Activated CD4-positive, alpha-beta T cell treated with anti-CD3 and anti-CD28 coated beads, Interleukin-2, Interleukin-4, amounts not matched to agents 100 ng/mL and 50 ng/mL, durations not matched to agents 16 hours and 8 hours (primary cell): ENCODE results near the gene CHRNA3.

ENCODE experiments used
- DNase-seq: peaks from one replicate; pipeline ENCODE4 v3.0.0-alpha.2; 2020; ENCODE audit warnings: low spot score

CHRNA3 gene

GRCh38 chr15:78620527-78621421, at the start of gene CHRNA3:
Gene CHRNA3 (minus strand): TSS chr15:78620996. CDS start chr15:78620794, 202 bp downstream.
- DNase-seq, result no peak

DNA sequence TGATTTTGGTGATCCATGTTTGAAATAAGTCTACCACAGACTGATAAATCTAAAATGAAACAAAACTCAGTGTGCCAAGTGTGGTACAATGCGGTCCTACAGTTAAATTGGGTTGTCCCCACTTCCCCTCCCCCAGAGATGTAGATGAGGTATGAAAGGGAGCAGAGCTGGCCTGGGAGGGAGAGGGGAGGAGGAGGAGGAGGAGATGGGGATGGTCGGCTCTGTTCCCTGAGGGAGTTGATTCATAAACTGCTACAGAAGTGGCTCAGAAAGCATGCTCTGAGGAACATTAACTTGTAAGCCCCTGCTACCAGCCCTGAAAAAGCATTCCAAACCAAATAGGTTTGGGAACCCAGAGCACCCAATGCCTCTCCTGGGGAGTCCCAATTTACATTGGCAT, 48.2 kb upstream of the CHRNA3 start:
- DNase-seq, result no peak

GRCh38 chr15:78667578-78668236, 46.9 kb upstream of the CHRNA3 start:
- DNase-seq, result no peak

- DNase-seq, result no peak
Measured at GRCh38 chr15:78666010-78666409, 45.2 kb upstream of the CHRNA3 start.

DNA sequence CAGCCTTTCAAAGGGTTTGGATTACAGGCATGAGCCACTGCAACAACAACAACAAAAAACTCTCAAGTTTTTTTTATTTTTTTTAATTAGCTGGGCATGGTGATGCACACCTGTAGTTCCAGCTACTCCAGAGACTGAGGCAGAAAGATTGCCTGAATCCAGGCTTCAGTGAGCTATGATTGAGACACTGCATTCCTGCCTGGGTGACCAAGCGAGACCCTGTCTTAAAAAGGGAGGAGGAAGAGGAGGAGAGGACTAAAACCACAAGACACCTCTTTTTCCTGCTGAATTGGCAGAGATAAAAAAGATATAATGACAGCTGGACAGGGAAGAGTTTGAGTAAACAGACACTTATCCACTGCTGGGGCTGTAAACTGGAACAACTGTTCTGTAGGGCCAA, 42.9 kb upstream of the CHRNA3 start:
- no peak for DNase-seq

DNA sequence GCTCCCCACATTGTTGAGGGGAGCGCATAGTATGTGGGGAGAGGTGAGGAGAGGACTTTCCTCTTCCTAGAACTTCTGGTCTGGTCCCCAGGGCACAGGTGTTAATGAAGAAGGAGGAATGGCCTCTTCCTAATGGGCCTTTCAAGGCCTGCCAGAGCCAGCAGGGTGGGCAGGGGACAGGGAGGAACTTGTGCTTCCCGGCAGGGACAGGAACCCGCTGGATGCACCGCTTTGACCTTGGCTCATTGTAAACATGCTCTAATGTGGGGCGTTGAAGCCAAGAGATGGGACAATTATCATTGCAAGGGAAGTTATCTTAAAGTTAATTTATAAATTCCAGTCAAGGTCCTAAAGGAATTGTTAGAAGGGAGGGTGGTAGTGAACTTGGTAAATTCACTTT, 41.2 kb upstream of the CHRNA3 start:
- DNase-seq, result no peak

DNA sequence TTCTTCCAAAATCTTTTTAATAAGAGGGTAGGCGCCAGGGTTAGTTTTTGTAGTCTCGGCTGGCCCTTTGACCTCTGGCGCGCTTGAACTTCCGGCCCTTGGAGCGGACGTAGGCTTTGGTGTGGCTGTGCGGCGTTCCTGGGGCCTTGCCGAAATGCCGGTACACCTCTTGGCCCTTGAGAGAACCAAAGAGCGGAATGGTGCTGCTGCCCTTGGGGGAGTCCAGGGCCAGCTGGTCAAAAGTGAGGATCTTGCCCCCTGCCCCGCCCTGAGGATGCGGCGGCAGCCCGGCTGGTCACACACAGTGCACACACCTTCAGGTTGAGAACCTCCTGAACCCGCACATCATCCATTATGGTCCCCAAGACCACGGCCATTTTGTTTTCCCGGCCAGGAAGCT, 40.2 kb upstream of the CHRNA3 start:
- no peak for DNase-seq

- no peak for DNase-seq
Measured at GRCh38 chr15:78660584-78660983, 39.8 kb upstream of the CHRNA3 start.

DNA sequence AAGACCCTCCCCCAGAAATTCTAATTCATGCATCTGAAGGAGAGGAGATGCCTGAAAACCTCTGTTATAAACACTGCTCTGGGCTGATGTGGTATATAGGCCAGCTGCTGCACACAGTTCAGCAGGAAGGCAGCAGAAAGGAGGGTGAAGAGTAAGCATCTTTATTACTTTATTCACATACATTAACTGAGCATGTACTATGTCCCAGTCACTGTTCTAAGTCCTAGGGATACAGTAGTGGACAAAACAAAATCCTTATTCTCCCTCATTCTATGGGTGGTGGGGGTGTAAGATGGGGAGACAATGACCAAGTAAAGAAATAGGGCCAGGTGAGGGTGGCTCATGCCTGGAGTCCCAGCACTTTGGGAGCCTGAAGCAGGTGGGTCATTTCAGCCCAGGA, 38.0 kb upstream of the CHRNA3 start:
- no peak for DNase-seq

DNA sequence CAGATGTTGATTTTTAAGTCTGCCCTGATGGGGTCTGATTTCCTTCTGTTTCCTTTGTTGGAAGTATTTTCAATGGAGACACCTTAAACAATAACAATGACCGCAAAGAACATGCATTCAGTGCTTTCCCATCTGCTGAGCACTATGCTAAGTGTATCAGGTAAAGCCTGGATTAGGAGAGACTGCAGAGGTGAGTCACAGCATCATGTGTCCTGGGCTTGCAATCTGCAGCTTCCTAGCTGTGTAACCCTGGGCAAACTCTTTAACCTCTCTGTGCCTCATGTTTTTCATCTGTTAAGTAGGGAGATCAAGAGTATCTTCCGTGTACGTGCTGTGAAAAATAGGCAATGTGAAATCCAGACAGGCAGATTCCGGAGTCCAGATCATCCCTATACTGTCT, 33.5 kb upstream of the CHRNA3 start:
- DNase-seq, result no peak

DNA sequence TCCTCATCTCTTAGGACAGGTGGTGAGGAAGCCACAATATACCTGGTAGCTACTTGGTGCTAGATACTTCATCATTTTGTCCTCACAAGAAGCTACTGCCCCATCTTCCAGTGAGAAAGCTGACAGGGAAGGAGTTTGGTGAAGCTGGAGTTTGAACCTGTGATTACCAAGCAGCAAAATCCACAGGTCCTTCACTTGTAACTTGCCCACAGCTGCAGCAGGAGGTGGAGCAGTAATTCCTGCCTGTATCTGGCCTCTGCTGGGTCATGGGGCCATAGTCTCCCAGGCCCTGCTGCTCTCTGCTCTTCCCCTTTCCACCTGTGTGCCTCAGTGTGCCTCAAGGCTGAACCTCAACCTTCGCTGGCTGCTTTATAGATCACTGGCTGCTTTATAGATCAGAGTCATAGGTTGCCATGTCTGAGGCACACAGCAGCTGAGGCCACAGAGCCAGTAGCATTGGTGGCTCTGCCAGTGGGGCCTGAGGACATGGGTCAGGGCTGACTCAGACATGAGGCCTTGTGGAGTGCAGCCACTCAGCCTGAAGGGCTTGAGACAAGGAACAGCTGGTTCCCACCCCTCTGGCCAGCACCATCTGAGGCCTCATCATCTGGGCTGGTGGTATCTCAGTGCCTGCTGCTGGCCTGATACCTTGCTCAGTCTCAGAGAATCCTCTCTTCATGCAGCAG, 31.3 kb upstream of the CHRNA3 start:
- DNase-seq, result no peak

DNA sequence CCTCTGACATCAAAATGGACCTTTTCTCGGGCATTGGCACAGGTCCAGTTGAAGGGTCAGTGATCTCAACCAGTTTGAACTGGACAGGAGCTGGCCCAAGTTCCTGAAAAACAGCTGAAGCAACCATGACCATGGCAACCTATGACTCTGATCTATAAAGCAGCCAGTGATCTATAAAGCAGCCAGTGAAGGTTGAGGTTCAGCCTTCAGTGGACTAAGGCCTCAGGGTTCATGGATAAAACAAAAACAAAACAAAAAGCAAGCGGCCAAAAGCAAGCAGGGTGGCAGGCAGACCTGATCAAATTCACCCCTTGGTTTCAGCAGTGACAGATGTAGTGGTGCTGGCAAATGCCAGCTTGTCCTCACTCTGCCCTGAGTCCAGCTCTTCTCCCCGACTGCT, 30.2 kb upstream of the CHRNA3 start:
- no peak for DNase-seq

DNA sequence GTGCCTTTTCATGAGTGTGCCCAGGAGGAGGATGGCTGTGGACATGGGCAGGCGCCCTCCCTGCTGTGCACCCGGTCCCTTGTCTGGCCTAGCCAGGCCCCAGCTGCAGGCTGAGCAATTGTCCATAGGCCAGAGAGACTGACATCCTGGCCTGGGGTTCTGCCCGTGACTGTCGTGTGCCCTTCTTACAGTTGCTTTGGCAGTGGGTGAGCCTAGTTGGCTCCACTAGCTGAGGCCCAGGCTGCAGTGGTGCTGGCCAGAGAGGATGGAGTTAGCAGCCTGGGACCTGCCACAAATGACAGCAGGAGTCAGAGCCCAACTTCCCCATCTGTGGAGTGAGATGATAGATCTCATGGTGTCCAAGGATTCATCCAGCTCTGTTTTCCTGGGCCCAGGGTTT, 29.2 kb upstream of the CHRNA3 start:
- DNase-seq, result no peak

DNA sequence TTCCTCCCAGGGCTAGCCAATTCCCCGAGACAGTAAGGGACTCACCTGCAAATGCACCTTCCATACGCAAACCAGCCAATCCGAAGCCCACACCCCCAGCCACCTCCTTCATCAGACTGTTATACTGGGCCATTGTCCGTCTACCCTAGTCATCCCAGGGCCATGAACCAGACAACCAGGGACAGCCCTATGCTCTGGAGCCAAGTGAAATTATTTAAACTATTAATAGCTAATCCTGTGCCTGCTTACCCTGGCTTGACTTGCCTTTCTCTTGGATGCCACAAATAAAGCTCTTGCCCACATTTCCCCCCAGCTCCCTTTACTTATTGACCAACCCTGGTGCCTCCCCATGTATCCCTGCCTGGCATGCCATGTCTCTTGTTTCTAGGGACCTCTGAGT, 24.2 kb upstream of the CHRNA3 start:
- no peak for DNase-seq

DNA sequence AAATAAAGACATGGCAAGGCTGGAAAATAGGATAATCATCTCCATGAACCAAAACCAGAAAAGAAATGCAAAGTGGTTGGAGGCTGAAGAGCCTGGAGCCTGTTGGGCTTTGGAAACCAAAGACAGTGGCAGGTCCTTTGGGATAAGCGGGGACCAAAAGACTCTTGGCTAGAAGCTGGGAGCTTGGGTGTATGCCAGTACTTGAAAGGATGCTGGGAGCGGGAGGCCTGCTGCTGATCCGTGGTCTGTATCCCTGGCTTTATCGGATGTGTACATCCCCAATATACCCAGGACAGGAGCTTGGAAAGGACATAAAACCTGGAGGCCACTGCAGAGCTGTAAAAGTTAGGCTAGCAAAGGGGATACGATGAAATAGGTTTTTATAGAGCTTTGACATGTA, 21.5 kb upstream of the CHRNA3 start:
- DNase-seq, result no peak

GRCh38 chr15:78641749-78642275, 21.0 kb upstream of the CHRNA3 start:
- no peak for DNase-seq

DNA sequence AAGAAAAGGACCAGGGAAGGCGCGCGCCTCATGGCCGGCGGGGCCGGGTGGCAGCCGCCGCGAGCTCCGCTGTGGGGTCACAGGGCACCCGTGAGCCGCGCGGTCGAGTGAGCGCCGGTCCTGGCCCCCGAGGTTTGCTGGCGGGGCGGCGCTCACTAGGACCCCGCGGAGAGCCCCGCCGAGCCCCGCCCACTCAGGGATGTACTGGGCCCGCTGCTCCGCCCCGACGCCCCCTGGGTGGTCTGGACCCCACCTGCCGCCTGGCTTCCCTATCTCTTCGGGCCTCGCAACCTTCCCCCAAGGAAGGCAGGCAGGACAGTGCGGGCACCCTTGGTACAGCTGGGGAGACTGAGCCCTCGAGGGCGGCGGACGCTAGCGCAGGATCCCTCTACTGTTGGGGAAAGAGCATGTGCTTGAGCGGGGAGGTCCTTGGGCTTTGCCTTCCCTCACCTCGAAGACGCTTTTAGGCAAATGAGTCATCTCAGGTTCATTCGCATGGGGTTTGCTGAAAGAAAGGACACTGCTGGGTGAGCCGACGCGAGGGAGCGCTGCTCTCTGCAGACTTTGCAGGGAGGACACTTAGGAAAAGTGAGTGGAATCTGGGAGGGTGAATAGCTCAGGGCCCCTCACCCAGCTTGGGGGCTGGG, 20.4 kb upstream of the CHRNA3 start, which contains the start of gene CHRNB4:
Gene CHRNB4 (minus strand): TSS at position 109 of the 647 bp plus-strand sequence. CDS start 77 bp downstream, at position 32.
- DNase-seq, result no peak

DNA sequence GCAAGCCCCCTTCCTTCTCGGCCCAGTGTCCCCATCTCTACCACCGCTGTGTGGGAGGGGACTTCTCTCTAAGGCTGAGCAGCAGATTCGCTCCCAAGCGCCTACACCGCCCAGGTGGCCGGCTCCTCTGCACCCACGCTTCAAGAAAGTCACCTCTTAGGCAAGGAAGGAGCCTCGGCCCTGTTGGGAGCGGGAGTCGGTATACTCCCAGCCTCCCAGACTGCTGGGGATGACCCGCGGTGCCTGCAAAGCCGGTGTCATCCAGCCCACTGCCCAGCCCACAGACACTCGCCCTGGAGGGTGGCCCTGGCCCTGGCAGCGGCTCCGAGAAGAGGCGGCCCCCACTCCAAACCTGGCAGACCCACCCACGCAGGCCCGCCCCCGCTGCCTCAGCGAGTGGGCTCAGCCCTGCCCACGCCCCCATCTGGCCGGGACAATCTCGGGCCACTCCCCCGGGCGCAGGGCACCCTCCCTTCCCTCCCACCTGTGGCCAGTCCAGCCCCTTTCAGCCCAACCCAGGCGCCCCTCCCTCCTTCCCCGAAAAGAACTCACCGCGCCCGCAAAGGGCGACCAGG, 19.8 kb upstream of the CHRNA3 start:
- no peak for DNase-seq

DNA sequence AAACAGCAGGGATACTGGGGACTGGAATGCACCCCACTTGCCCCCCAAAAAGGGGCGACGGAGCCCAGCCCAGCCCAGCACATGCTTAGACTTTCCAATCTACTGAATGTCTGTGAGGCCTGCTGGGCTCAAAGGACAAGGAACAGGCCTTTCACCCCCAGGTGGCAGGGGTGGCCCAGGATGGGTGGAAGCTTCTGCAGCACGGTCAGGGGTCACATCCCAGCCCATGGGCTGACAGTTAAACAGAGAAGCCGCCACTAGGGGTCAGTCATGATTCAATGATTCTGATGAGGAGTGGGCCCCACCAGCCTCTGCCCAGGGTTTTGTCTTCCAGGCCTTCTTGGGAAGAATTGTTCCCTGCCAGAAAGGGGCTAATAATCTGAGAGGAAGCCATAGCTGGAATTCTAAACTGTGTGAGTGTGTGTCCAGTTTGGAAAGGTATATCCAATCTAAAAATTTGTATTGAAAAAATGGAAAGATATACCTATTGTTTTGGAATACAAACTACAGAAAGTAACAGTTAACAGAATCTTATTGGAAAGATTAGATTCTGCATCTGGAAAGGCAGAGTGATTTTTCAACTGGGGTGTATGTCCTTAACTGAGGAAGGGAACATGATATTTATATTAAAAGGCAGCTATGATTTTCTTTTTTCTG, 18.0 kb upstream of the CHRNA3 start:
- DNase-seq, result peak; percentile 49

DNA sequence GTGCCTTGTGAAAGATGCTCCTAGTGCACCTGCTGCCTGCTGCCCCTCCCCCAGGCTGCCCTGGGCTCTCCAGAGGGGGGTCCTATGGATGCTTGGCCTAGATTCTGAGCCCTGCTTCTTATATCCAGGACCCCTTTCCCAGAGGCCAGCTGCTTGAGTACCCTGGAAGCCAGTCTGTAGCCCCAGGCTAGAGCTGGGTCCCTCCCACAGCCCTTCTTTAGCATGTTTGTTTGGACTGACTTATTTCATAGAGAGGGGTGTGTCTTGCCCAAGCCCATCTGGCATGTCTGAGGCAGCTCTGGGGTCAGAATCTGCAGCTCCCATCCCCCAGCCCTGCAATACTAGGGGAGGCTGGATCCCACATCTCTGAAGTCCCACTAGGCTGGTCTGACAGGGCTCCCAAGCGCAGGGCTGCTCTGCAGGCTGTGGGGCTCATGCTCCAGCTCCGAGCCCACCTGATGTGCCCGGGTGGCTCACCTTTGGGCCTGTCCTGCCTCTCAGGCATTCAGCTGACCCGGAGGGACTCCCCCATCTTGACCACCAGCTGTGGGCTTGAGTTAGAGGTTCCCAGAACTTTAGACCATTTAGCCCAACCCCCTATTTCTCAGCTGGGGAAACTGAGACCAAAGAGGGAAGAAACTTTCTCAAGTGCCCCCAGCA, 17.1 kb upstream of the CHRNA3 start:
- no peak for DNase-seq
